BJ (cell line): ENCODE results near the gene GZMM. TPM values are rescaled to one million over a fixed set of nuclear protein-coding genes. Genes with fewer than 3 reads are reported as not detected.

Experiments
- CTCF ChIA-PET: fragments of 350-600 bp; formaldehyde crosslinking; extraction: SDS; loops from one replicate; lab custom pipeline; 2021; ENCODE audit warnings: antibody characterized with exemption, inconsistent platforms; lab: Yijun Ruan, JAX
- POLR2A ChIA-PET: fragments of 300-600 bp; sonication (Branson Sonifier 250); formaldehyde crosslinking; extraction: SDS; loops from one replicate; lab custom pipeline; 2021; ENCODE audit warnings: antibody characterized with exemption; lab: Charles Lee
- DNase-seq: peaks from one replicate; pipeline ENCODE4 v3.0.0-alpha.2; 2011; ENCODE audit warnings: low read depth
- H3K27me3 ChIP-seq: 2 replicates; pipeline ENCODE4 v1.6.0; 2011; ENCODE audit warnings: low read length; ENCODE audit not compliant: control insufficient read depth, insufficient read depth
- H3K36me3 ChIP-seq: 2 replicates; pipeline ENCODE4 v1.5.1; 2011; ENCODE audit warnings: low read length; ENCODE audit not compliant: control insufficient read depth, insufficient read depth
- H3K4me3 ChIP-seq: 2 replicates; pipeline ENCODE4 v1.5.1; 2011; ENCODE audit warnings: low read depth, mild to moderate bottlenecking, control low read depth, low read length
- CTCF ChIP-seq: IDR thresholded peaks from 2 replicates; pipeline ENCODE4 v1.5.1; 2011; ENCODE audit warnings: low read depth, mild to moderate bottlenecking, control low read depth, inconsistent platforms, low read length, moderate library complexity; ENCODE audit not compliant: insufficient read depth
- polyA plus RNA-seq: library from polyadenylated mRNA; depleted of rRNA; stranded (reverse); fragments of >200 nt; gene quantifications from 2 replicates; pipeline ENCODE4 v1.2.3, GENCODE V29; 2011; rRNA removed

GZMM gene
- polyA plus RNA-seq, 1 experiment: not detected

GRCh38 chr19:596263-596655 is 52.4 kb downstream of the GZMM start:
- ChIA-PET CTCF (no interaction called here), POLR2A (no interaction called here)
- DNase-seq: no peak
- TF ChIP-seq CTCF: no peak
- no peaks in the 10 kb centered on the region; the same call in 1 of the 2 replicates for H3K27me3 ChIP-seq
- no peak overlapping the region for H3K4me3 ChIP-seq
- no peaks in the 10 kb centered on the region for H3K36me3 ChIP-seq

- Histone ChIP-seq H3K27me3 (no peaks in the 10 kb centered on the region; the same call in 1 of the 2 replicates), H3K4me3 (no peak overlapping the region), H3K36me3 (no peaks in the 10 kb centered on the region)
- ChIA-PET CTCF (no interaction called here), POLR2A (no interaction called here)
- no peak for TF ChIP-seq CTCF
- DNase-seq: no peak
Measured at GRCh38 chr19:597406-598315, 53.8 kb downstream of the GZMM start.

Other genes with a start within 250 kb of the GZMM start
- 14.8 and 16.2 TPM in 2 replicates for gene MIER2, start 199.3 kb upstream of the GZMM start, polyA plus RNA-seq
- 0.04 and 0.07 TPM in 2 replicates for gene C2CD4C, start 134.9 kb upstream of the GZMM start, polyA plus RNA-seq
- 1.3 and 3.4 TPM in 2 replicates for gene SHC2, start 83.0 kb upstream of the GZMM start, polyA plus RNA-seq
- gene MADCAM1, start 47.6 kb upstream of the GZMM start, polyA plus RNA-seq: 0.10 TPM in 1 of 2 replicates, not detected in the other
- gene TPGS1, start 36.6 kb upstream of the GZMM start, polyA plus RNA-seq: 4.5 and 6.8 TPM in 2 replicates
- 49.1 and 75.2 TPM in 2 replicates for gene CDC34, start 12.3 kb upstream of the GZMM start, polyA plus RNA-seq
- gene BSG, start 28.5 kb downstream of the GZMM start, polyA plus RNA-seq: 579 and 1,176 TPM in 2 replicates
- gene HCN2, start 45.8 kb downstream of the GZMM start, polyA plus RNA-seq: 0.83 and 1.5 TPM in 2 replicates
- gene POLRMT, start 89.5 kb downstream of the GZMM start, polyA plus RNA-seq: 21.9 and 38.6 TPM in 2 replicates
- gene FGF22, start 95.8 kb downstream of the GZMM start, polyA plus RNA-seq: 0.05 TPM in 1 of 2 replicates, not detected in the other
- 2.7 and 2.9 TPM in 2 replicates for gene RNF126, start 119.2 kb downstream of the GZMM start, polyA plus RNA-seq
- gene FSTL3, start 132.3 kb downstream of the GZMM start, polyA plus RNA-seq: 62.5 and 83.2 TPM in 2 replicates
- gene PRSS57, start 151.4 kb downstream of the GZMM start, polyA plus RNA-seq: not detected in 2 replicates
- gene PALM, start 164.9 kb downstream of the GZMM start, polyA plus RNA-seq: 1.1 and 1.2 TPM in 2 replicates
- gene MISP, start 207.1 kb downstream of the GZMM start, polyA plus RNA-seq: 0.05 and 0.06 TPM in 2 replicates